HG02571 (cell line): ENCODE results near the gene DNAJC4.

Source experiments
- ATAC-seq: cut with Tn5 transposase; IDR thresholded peaks from one replicate; pipeline ENCODE4 v1.9.1; 2021; ENCODE audit warnings: mild to moderate bottlenecking, moderate library complexity; ENCODE audit not compliant: unreplicated experiment

Gene DNAJC4

DNA sequence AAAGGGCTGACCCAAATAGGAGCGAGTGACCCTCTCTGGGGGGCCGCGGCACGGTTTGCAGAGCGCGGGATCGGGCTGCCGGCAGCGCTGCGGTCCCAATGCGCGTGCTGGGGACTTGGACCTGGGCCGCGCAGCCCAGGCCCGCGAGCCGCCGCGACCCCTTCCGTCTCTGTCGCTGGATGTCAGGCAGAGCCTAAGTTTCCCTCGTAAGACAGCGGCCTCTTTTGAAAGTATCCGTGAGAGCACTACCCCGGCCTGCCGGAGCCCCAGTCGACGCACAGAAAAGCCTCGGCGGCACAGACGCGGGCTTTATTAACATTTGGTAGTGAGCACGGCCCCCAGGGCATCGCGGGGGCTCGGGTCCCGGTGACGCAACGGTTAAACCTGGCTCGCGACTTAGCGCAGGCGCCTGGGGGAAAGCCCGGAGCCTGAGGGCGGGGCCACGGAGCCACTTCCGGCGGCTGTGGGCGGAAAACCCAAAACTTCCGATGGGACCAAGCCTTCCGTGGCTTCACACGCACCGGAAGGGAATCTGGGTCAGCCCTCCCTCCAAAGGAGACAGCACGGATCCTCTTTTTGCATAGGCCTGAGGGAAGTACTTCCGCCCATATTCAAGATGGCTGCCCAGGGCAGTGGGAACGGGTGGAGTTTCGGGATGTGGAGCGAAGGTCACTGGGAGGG, 39.3 kb downstream of the DNAJC4 start:
- ATAC-seq, result peak; percentile 71

DNA sequence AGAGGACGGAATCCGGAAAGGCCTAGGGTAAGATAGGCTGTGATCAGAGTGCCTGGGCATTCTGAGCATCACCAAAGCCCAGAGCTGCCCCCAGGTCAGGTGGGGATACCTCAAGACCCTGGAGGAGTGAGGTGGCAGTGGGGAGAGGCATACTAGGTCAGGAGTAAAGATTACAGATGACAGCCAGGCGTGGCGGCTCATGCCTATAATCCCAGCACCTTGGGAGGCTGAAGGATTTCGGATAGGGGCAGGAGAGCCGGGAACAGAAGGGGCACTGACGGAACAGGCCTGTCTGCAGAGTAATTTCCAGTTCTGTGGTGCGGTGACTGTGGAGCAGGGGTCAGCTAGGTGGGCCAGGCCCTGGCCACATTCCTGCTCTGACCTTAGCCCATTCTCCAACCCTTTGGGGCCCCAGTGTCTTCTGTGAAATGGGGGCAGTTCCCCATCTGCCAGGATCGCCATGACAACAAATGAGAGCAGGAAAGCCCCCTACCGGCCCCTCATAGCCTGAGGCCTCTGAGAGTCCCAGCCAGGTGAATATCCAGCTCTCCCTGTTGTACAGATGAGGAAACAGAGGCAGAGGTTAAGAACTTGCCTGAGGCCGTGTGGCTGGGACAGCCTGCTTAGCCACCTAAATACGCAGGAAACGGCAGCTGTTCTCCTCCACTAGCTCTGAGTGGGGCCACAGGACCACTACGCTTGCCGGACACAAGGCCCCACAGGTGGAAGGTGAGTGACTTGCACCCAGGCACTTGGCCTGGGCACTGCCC, 44.9 kb downstream of the DNAJC4 start:
- no peak for ATAC-seq

DNA sequence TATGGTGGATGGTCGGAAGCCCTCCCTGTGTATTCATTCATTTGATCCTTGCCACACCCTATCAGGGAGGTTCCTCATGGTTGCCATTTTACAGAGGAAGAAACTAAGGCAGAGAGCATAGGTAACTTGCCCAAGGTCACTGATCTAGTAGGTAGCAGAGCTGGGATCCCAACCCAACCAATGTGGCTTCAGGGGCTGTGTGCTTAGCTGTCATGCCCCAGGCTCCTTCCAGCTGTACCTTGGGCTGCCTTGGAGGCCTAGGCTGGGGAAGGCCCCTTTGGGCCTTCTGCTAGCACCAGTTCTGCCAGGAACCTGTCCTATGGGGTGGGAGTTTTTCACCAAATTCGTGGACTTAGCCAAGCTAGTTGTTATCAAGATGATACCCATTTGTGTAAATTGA, 45.5 kb downstream of the DNAJC4 start:
- no peak for ATAC-seq

DNA sequence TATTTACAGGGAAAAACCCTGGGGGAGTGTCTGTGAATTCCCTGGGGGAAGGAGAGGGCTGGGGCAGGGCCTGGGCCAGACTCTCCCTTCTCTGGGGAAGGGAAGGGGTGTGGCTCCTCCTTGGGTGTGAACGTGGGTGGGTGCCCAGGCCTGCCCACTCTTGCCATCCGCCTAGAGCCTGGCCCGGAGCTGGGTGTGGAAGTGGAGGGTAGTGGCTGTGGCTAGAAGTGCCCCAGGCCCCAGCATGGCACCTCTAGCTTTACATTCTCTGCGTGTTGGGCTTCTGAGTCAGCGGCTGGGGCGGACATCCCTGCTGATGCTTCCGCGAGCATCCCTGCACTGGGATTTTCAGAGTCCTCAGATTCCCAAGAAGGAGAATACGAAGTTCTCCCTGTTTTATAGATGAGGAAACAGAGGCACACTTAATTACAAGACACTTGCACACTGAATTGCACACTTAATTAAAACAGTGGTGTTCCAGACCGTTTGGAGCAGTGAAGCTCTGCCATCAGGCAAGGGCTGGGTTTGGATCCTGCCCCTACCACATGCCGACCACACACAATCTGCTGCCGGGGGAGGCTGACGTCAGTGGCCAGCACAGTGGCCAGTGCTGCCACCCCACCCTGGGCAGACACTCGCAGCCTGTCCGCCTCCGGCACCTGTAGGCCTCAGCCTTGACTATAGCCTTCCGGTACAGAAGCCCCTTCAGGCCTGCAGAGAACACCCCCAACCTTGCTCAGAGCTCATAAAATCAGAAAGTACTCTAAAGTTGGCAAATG, 46.5 kb downstream of the DNAJC4 start:
- no peak for ATAC-seq

DNA sequence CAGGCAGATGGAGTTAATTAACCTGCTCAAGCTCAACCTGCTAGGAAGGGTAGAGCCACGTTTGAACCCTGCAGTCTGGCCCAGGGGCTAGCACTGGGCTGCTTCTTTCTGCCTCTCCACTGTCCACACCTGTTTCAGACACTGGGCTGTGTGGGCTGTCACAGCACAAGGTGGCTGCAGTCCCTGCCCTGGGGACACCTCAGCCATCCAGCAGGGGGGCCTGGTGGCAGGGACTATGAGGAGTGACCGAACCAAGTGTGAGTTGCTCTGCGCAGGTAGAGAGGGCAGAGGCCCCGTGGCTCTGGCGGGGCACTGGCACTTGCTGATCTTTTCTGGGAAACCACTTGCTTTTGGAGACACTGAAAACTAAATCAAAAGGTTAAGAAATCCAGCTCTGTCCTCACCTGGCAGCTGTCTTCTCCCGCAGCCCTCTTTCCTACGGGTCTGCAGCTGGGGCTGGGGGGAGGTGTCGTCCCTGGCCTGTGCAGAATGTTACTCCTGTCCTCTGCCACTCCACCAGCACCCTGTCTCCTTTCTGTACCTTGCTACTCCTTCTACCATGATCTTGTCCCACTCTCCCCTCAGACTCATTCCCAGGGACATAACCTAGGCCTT, 48.3 kb downstream of the DNAJC4 start:
- ATAC-seq, result no peak

DNA sequence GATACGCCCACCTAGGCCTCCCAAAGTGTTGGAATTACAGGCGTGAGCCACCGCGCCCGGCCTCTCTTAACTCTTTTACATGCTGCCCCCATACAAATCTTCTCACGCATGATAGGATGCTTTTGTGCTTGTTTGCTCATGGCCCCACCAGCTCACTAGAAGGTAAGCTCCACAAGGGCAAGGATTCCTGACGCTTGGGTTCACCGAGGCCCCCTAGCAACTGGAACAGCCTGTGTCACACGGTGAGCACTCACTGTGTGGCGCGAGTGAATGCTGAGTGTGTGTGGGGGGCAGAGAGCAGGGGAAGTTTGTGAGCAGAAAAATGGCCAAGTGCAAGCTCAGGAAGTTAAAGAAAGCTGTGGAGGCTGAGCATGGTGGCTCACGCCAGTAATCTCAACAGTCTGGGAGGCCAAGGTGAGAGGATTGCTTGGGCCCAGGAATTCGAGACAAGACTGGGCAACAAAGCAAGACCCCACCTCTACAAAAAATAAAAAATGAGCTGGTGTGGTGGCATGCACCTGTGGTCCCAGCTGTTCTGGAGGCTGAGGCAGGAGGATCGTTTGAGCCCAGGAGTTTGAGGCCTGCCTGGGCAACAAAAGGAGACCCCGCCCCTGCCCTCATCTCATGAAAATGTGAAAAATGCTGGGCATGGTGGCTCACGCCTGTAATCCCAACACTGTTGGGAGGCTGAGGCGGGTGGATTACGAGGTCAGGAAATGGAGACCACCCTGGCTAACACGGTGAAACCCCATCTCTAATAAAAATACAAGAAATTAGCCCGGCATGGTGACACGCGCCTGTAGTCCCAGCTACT, 51.8 kb downstream of the DNAJC4 start:
- no peak for ATAC-seq

DNA sequence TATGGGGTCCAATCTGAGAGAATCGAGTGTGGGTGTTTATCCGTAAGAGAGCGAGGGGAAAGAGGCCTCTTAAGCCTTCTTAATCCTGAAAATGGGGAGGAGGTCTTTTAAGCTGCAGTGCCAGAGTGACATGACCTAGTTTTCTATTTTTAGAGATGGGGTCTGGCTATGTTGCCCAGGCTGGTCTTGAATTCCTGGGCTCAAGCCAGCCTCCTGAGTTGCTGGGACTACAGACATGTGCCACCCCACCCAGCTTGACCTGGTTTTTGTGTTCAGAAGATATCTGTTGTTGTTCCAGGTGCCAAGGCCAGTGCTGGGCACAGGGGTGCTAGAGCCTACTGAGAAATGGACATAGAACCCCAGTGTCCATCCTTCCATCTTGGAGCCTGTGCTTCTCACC, 52.7 kb downstream of the DNAJC4 start:
- ATAC-seq, result no peak
